DMS153 (cell line): Measurements from ENCODE around the gene FAM83F.
A peak's percentile ranks its signal among the peaks of the same experiment; 100 is the strongest.

Experiments
- DNase-seq: peaks from one replicate; lab custom pipeline; 2025; lab: John Stamatoyannopoulos, UW

FAM83F gene

DNA sequence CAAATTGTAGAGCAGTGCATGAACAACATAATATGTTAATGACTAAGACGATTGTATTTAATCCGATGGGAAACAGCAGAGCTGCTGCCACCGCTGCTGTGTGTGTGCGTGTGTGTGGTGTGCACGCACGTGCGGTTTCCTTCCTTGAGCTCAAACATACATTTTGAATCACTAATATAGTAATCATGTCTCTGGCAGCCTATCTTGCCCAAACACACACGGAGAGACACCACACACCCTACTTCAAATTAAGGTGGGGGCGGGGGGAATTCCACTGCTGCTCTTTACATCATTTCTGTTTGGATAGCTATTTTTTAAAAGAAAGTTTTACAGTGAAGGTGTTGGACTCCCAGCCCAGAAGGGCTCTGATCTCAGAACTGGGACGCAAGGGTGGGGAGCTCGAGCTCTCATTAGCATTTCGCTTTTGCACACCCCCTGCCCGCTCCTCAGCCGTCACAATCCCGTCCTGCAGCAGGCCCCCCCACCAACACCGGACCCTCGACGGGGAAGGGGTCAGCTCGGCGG lies 651 bp upstream of the FAM83F start:
- DNase-seq: no peak

GRCh38 chr22:39995393-39996252 lies 869 bp downstream of the FAM83F start:
- no peak for DNase-seq

GRCh38 chr22:39996732-39997131 lies 2.0 kb downstream of the FAM83F start:
- DNase-seq: no peak

- no peak for DNase-seq
Observed at GRCh38 chr22:39997421-39997820, 2.7 kb downstream of the FAM83F start.

- DNase-seq: peak; percentile 71
Observed at GRCh38 chr22:39997939-39998726, 3.4 kb downstream of the FAM83F start.

GRCh38 chr22:39999144-39999757 lies 4.5 kb downstream of the FAM83F start:
- DNase-seq: peak; percentile 16

GRCh38 chr22:40000171-40000570 lies 5.4 kb downstream of the FAM83F start:
- no peak for DNase-seq

- DNase-seq: no peak
Observed at GRCh38 chr22:40001106-40001505, 6.4 kb downstream of the FAM83F start.

GRCh38 chr22:40001800-40002577 lies 7.2 kb downstream of the FAM83F start:
- DNase-seq: no peak

DNA sequence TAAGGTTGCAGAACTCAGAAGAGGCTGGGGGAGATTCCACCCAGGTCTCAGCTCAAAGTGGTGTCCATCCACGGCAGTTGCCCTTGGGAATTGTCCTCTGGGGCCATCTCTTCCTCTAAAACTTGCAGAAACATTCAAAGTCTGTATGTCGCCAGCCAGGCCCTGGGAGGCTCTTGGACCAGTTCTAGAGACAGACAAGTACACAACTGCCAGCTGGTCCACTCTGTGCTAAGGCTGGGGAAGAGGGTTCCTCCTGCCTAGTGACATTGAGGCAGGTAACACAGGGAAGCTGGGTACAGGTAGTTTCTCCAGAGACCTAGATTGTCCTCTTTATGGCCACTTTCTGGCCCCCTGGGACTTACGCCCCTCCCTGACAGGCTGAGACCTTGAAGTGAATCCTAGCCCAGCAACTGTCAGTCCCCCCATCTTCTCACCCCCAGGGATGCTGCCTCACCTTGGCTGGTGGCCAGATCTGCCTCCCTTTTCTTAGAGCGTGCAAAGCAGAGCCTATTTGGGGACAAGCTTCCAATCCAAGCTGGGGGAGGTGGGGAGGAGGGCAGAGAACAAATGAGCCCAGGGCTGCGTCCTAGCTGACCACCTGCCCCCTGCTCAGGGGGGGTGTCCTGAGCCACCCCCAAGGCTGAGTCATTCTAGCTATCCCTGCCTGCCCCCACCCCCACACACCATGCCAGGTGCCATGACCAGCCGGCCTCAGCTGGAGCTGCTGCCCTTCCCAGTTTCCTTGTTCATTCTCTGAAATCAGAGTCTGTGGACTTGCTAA lies 8.4 kb downstream of the FAM83F start:
- DNase-seq: no peak

GRCh38 chr22:40004836-40005235 lies 10.1 kb downstream of the FAM83F start:
- DNase-seq: no peak

DNA sequence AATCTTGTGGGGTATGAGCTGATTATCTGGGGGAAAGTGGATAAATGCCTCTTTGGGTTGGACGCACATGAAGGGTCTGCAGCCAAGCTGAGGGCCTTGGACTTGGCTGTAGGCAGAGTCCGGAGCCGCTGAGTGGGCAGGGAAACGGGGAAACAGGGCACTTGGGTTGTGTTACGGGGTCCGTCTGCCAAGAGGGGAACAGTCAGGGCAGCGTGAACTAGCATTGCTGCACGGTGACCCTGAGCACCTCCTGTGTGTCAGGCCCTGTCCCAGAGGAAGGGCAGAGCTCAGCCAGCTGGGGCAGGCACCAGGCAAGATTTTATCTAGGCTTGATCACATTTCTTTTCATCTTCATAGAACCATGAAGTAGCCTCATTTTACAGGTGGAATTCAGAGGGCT lies 11.9 kb downstream of the FAM83F start:
- no peak for DNase-seq

- no peak for DNase-seq
Observed at GRCh38 chr22:40007853-40008710, 13.3 kb downstream of the FAM83F start.

DNA sequence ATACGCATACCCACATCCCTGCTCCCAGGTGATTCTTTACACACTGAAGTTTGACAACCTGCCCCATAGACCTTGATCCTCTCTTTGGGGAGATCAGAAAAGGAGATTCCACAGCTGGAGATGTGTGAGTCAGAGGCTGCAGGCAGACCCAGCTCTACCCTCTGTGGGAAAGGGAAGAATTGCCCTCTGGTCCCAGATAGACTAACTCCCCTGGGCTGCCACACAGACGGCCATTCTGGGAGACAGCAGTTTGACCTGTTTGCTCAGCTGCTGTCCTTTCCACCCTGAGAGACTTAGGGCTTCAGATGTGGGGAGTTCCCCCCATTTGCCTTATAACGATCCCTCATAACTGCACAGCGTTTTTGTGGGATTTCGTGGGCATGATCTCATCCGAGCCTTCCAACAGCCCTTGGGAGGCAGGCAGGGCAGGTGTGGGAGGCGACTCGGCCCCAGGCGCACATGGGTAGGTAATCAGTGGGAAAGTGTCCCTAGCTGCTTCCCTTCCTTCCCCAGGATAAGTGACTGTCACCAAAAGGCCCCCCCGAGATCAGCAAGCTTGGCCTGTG lies 14.1 kb downstream of the FAM83F start:
- peak; percentile 13 for DNase-seq

DNA sequence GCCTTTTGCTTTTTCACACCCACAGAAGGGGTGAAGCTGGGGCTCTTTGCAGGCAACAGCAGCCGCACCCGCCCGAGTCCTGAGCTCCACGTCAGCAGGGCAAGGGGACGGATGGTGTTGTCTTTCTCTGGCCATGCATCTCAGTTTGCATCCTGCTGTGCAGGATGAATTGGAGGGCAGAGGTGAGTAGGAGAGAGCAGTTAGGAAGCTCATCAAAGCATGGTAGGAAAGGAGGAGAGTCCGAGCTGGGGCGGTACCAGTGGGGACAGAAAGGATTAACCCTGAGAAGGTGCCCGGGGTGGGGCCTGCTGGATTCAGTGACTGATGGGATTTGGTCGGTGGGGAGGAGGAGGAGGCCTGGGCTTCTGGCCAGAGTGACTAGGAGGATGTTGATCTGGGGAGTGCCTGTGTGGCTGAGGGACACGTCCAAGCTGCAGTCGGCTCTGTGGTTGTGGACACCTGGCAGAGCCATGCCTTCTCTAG lies 14.6 kb downstream of the FAM83F start:
- peak; percentile 80 for DNase-seq

- DNase-seq: peak; percentile 80
Observed at GRCh38 chr22:40009951-40010671, 15.4 kb downstream of the FAM83F start.

DNA sequence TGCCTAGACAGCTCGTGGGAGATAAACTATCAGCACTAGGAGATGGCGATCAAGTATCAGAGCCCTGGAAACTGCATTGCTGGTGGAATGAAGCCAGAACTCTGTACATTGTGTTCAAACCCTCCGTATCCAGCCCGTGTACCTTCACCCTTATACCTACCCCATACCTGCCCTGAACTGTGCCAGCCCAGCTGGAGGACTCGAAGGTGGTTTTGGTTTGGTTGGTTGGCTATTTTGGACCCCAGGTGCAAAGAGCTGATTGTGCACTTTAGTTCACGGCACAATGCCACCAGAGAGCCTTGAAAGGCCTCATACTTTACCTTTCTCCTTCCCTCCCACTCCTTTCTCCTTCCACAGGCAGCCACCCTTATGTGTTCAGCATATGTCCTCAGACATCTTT lies 16.0 kb downstream of the FAM83F start:
- DNase-seq: no peak

DNA sequence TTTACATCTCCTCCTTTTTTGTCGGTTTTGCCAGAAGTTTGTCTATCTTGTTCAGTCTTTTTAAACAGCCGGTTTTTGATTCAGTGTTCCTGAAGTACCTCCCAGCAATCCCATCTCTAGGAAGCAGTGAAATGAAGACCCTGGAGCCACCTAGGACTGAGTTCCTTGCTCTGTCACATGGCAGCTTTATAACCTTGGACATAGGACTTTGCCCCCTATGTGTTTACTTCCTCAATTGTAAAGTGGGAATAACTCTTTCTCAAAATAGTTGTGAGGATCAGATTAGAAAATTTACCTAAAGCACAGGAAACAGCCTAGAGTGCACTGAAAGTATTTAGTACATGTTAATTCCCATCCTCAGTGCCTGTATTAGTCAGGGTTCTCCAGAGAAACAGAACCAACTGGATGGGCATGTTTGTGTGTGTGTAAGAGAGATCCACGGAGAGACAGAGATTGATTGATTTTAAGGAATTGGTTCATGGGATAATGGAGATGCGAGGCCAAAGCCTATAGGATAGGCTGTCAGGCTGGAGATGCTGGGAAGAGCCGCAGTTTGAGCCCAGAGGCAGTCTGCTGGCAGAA lies 20.0 kb downstream of the FAM83F start:
- no peak for DNase-seq
